Right lobe of liver (tissue), 6 donors: ENCODE data around the gene ZC2HC1C. TPM values are rescaled to one million over a fixed set of nuclear protein-coding genes. Genes with fewer than 3 reads are reported as not detected.
A peak's percentile ranks its signal among the peaks of the same experiment; 100 is the strongest.

Experiments used
- ATAC-seq, 4 donors: fragments of 200-7000 bp; cut with Tn5 transposase; one replicate each; pipeline ENCODE4 v1.9.1; 2020; ENCODE audit warnings: mild to moderate bottlenecking in 4 of 4, moderate library complexity in 4 of 4
- DNase-seq, 3 donors: peaks; one replicate each; pipeline ENCODE4 v3.0.0-alpha.2; 2020
- H3K27ac ChIP-seq, 3 donors: fragments of 200-600 bp; one replicate each; pipeline ENCODE4 v1.8.0; 2022
- H3K27me3 ChIP-seq, 2 donors: fragments of 200-600 bp; one replicate each; pipeline ENCODE4 v1.8.0; 2022
- H3K36me3 ChIP-seq, 4 donors: fragments of 200-600 bp; sonication (generic) in 1 of 4; one replicate each; pipeline versions ENCODE4 v1.5.1 to v1.8.0; 2017 to 2022; ENCODE audit warnings: control low read depth in 1 of 4
- H3K4me1 ChIP-seq, 4 donors: fragments of 200-600 bp; sonication (generic) in 1 of 4; one replicate each; pipeline versions ENCODE4 v1.5.1 to v1.8.0; 2017 to 2022; ENCODE audit warnings: control low read depth in 1 of 4
- H3K4me3 ChIP-seq, 3 donors: fragments of 200-600 bp; one replicate each; pipeline ENCODE4 v1.8.0; 2022
- H3K9me3 ChIP-seq, 4 donors: fragments of 200-600 bp; sonication (generic) in 1 of 4; one replicate each; pipeline versions ENCODE4 v1.5.1 to v1.8.0; 2017 to 2022; ENCODE audit warnings: control low read depth in 1 of 4
- POLR2A ChIP-seq: fragments of 450-650 bp; IDR thresholded peaks from one replicate; pipeline ENCODE4 v1.6.1; 2017; ENCODE audit warnings: antibody characterized with exemption, mild to moderate bottlenecking
- WGBS: methylation state at CpG from one replicate; pipeline ENCODE4 v1.1.6; 2018; ENCODE audit warnings: low coverage, low lambda C conversion rate; ENCODE audit not compliant: insufficient coverage; ENCODE audit errors: missing lambda C conversion rate; 5-methylcytosine and 5-hydroxymethylcytosine counted together
- intact Hi-C, 2 donors: fragments of 100-400 bp; cut with DNase I; formaldehyde crosslinking; loops; one replicate each; pipeline versions ENCODE4 v1.11.2 to v1.14.1; 2022
- total RNA-seq, 6 experiments: library from RNA; depleted of rRNA in 2 of 6; stranded (reverse); fragments of >200 nt in 2 of 6; fragmentation: NEBNext Ultra II Directional in 3 of 6; extraction: Animal tissue kit (Norgen Biotek cat#: 25700) in 3 of 6; gene quantifications; one replicate each; pipeline versions ENCODE4 v1.1.0 to v1.2.4, GENCODE V29; 2016 to 2023
- TF ChIP-seq, protein P1 (sequence below), 4 donors: fragments of 200-600 bp in 3 of 4; fragments of 450-650 bp in 1 of 4; IDR thresholded peaks; one replicate each; pipeline versions ENCODE4 v1.5.1 to v1.8.0; 2016 to 2022; ENCODE audit warnings: antibody characterized with exemption in 4 of 4, mild to moderate bottlenecking in 2 of 4
- donor health status: DM: no; HTN: yes; CAD: no.
- donor health status: DM: no; HTN: no; CAD: no.
- donor health status: DM: no; HTN: no; CAD: no.
- donor health status: DM: no; HTN: yes; CAD: no.
- donor health status: DM: no; HTN: yes; CAD: no.

The ZC2HC1C gene
- total RNA-seq, 6 experiments from 2014 or later: 2.1 to 9.6 (median 3.1) TPM

DNA sequence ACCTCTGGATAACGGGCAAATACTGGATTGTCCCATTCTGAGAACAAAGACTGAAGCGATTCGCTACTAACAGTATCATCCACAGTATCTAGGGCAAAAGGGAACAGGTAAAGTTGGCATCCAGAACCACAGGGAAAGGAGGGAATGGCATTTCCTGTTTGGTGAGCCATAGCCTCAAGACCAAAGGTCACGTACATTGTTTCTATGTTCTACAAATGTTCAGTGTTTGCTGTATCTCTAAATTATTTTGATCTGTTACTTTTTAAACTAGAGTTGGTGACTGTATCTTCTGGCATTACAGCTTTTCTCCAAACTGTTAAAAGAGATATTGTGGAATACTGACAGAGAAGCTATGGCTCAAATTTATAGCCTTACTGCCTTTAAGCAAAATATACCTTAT lies 27.8 kb upstream of the ZC2HC1C start:
- Histone ChIP-seq H3K27ac (peak overlapping the region; percentile 60 to 82 (median 68)), H3K4me3 (peak overlapping the region in 1 of 3 donors; percentile 8), H3K36me3 (peaks cover 0 to 6% (median under 1%) of the 10 kb centered on the region in 4 donors), H3K27me3 (no peaks in the 10 kb centered on the region), H3K4me1 (peaks cover 0 to 19% (median 6%) of the 10 kb centered on the region in 4 donors), H3K9me3 (no peaks in the 10 kb centered on the region)
- intact Hi-C loops: no loop called here
- ATAC-seq (peak; percentile 91 to 97 (median 96)), DNase-seq (no peak)
- 39% methylated on average over 4 of the region's 4 CpGs for WGBS
- TF ChIP-seq POLR2A: no peak
- TF ChIP-seq, protein P1, sequence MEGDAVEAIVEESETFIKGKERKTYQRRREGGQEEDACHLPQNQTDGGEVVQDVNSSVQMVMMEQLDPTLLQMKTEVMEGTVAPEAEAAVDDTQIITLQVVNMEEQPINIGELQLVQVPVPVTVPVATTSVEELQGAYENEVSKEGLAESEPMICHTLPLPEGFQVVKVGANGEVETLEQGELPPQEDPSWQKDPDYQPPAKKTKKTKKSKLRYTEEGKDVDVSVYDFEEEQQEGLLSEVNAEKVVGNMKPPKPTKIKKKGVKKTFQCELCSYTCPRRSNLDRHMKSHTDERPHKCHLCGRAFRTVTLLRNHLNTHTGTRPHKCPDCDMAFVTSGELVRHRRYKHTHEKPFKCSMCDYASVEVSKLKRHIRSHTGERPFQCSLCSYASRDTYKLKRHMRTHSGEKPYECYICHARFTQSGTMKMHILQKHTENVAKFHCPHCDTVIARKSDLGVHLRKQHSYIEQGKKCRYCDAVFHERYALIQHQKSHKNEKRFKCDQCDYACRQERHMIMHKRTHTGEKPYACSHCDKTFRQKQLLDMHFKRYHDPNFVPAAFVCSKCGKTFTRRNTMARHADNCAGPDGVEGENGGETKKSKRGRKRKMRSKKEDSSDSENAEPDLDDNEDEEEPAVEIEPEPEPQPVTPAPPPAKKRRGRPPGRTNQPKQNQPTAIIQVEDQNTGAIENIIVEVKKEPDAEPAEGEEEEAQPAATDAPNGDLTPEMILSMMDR (IDR thresholded peaks at IDR 0.05): no peak

DNA sequence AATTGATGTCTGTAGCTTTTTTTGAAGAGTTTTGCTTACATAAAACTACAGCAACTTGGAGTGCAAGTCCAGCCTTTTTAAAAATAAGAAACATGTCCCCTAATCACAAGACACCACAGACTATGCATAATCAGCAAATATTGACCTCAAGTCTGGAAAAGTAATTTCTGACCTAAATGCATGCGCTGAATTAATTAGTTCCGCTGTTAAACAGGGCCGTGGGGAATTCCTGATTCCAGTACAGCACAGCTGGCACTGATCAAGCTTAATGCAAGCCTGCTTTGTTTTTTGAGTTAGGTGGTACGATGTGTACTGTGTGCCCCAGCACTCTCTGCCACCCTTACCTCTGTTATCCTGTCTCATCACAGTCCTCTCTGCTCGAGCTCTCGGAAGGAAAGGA lies 27.4 kb upstream of the ZC2HC1C start:
- TF ChIP-seq, protein P1 (IDR thresholded peaks at IDR 0.05): no peak
- peak; percentile 15 for TF ChIP-seq POLR2A
- peaks cover 0 to 6% (median under 1%) of the 10 kb centered on the region in 4 donors for H3K36me3 ChIP-seq
- H3K27me3 ChIP-seq: no peaks in the 10 kb centered on the region
- peak overlapping the region; percentile 60 to 82 (median 68) for H3K27ac ChIP-seq
- no peak overlapping the region for H3K4me3 ChIP-seq
- H3K4me1 ChIP-seq: peaks cover 0 to 19% (median 6%) of the 10 kb centered on the region in 4 donors
- WGBS: 20% methylated on average over 6 of the region's 6 CpGs
- intact Hi-C loops: no loop called here
- H3K9me3 ChIP-seq: no peaks in the 10 kb centered on the region
- peak; percentile 56 to 71 (median 66) for ATAC-seq
- no peak for DNase-seq

DNA sequence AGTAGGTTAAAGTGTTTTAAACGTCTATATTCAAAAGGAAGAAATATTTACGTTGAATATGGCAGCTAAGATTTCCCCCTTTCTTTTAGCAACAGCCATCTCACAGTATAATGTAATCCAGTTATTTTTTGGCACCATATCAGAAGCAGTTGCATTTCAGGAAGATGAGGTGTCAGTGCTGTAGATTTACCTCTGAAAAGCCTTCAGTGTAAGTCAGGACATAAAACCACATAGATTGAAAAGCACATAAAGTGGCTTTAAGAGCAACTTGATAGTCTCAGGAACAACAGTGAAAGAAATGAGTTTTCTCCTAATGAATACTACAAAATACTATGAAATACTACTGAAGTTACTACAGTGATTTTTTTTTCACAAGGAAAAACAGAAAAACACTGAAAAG lies 25.1 kb upstream of the ZC2HC1C start:
- DNase-seq: no peak
- no peaks in the 10 kb centered on the region for H3K9me3 ChIP-seq
- intact Hi-C loops: no loop called here
- no peak overlapping the region for H3K27ac ChIP-seq
- no peak for ATAC-seq
- peaks cover 0 to 19% (median 6%) of the 10 kb centered on the region in 4 donors for H3K4me1 ChIP-seq
- H3K27me3 ChIP-seq: no peaks in the 10 kb centered on the region
- 19% methylated on average over 2 of the region's 2 CpGs for WGBS
- TF ChIP-seq POLR2A: no peak
- TF ChIP-seq, protein P1 (IDR thresholded peaks at IDR 0.05): no peak
- H3K4me3 ChIP-seq: no peak overlapping the region
- no peaks in the 10 kb centered on the region for H3K36me3 ChIP-seq

DNA sequence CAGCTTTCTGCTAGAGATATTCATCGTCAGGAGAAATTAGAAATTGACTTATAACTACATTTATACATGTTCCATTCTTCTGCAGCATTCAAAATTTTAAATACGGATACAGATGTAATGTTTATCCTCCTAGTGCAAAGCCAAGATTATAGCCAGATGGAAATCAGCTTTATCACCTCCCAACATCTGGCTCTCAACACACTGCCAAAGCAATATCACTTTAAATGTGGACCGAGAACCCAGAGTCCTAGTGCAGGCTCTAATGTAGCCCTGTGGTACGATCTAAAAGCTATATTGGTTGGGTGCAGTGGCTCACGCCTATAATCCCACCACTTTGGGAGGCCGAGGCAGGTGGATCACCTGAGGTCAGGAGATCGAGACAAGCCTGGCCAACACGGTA lies 24.7 kb upstream of the ZC2HC1C start:
- peaks cover 0 to 19% (median 6%) of the 10 kb centered on the region in 4 donors for H3K4me1 ChIP-seq
- 70% methylated on average over 4 of the region's 8 CpGs for WGBS
- DNase-seq (no peak), ATAC-seq (no peak)
- no peaks in the 10 kb centered on the region for H3K36me3 ChIP-seq
- intact Hi-C loops: no loop called here
- H3K27me3 ChIP-seq: no peaks in the 10 kb centered on the region
- no peak overlapping the region for H3K27ac ChIP-seq
- no peaks in the 10 kb centered on the region for H3K9me3 ChIP-seq
- TF ChIP-seq POLR2A: no peak
- TF ChIP-seq, protein P1 (IDR thresholded peaks at IDR 0.05): no peak
- no peak overlapping the region for H3K4me3 ChIP-seq

DNA sequence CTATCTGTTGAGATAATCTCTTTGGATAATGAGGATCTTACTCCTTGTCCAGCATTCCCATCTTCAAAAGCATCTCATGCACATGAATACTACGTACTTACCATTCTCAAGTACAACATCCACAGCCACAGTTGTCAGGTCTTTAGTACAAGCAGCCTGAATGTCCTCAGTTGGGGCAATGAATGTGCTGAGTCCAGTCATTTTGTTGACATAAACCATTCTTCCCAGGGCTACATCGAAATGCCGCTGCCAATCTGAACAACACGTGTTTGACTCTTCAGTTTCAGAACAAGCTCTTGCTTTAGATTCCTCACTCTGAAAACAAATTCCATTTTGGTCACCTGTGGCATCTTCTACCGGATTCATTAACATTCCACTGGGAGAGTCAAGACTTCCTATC lies 23.2 kb upstream of the ZC2HC1C start:
- H3K9me3 ChIP-seq: no peaks in the 10 kb centered on the region
- H3K36me3 ChIP-seq: no peaks in the 10 kb centered on the region
- intact Hi-C loops: no loop called here
- WGBS: 59% methylated on average over 3 of the region's 5 CpGs
- TF ChIP-seq POLR2A: no peak
- TF ChIP-seq, protein P1 (IDR thresholded peaks at IDR 0.05): no peak
- peaks cover 0 to 18% (median 5%) of the 10 kb centered on the region in 4 donors for H3K4me1 ChIP-seq
- no peaks in the 10 kb centered on the region for H3K27me3 ChIP-seq
- DNase-seq: no peak
- H3K27ac ChIP-seq: no peak overlapping the region
- no peak overlapping the region for H3K4me3 ChIP-seq
- ATAC-seq: peak in 3 of 4 donors; percentile 8 to 12 (median 8)
